ENCODE results near the gene FOXO6. TPM values are rescaled to one million over a fixed set of nuclear protein-coding genes. Genes with fewer than 3 reads are reported as not detected.

FOXO6 gene
- total RNA-seq, 1 experiment from 2014 or later: 6.1 TPM

GRCh38 chr1:41381692-41382479 is 20.7 kb downstream of the FOXO6 start:
- intact Hi-C loops (cut with micrococcal nuclease; ENCODE audit: unreplicated experiment): no loop called here

GRCh38 chr1:41382480-41383090 is 21.4 kb downstream of the FOXO6 start:
- DNase-seq (ENCODE audit: low spot score): no peak
- no TSS peak for BruUV-seq (replicated peaks)
- Histone ChIP-seq H3K4me3 (ENCODE audit: low read depth, low read length, poor library complexity, severe bottlenecking) (peak overlapping the region; percentile 52), H3K36me3 (ENCODE audit: insufficient read depth, low read length, poor library complexity, severe bottlenecking) (no peaks in the 10 kb centered on the region), H3K27ac (ENCODE audit: low read depth, low read length, poor library complexity, severe bottlenecking) (peak overlapping the region; percentile 67), H3K4me1 (ENCODE audit: insufficient read depth, low read length, poor library complexity, severe bottlenecking) (peaks cover 60% of the 10 kb centered on the region), H3K9me3 (ENCODE audit: low read depth, low read length, poor library complexity, severe bottlenecking) (no peaks in the 10 kb centered on the region), H3K27me3 (replicated peaks; ENCODE audit: insufficient read depth, low read depth, low read length, poor library complexity) (no peaks in the 10 kb centered on the region)
- CTCF ChIA-PET: no interaction called here
- POLR2A ChIA-PET (ENCODE audit: low non-redundant PET): no interaction called here
- TF ChIP-seq EZH2 (IDR thresholded peaks at IDR 0.05; ENCODE audit: borderline replicate concordance, low read depth, low read length, poor library complexity, severe bottlenecking) (no peak), CTCF (conservative IDR thresholded peaks at IDR 0.05; ENCODE audit: low read depth, low read length) (no peak)
- intact Hi-C loops (cut with micrococcal nuclease; ENCODE audit: unreplicated experiment): no loop called here

More at GRCh38 chr1:41381692-41382479, 20.7 kb downstream of the FOXO6 start:
- POLR2A ChIA-PET (ENCODE audit: low non-redundant PET): interaction anchor here (0.6 kb wide), 1 partner anchor 13 kb away, joined by 3 read pairs; no protein-coding TSS in a partner anchor
- CTCF ChIA-PET: no interaction called here
- Histone ChIP-seq H3K27ac (ENCODE audit: low read depth, low read length, poor library complexity, severe bottlenecking) (peak overlapping the region; percentile 67), H3K4me1 (ENCODE audit: insufficient read depth, low read length, poor library complexity, severe bottlenecking) (peaks cover 55% of the 10 kb centered on the region), H3K9me3 (ENCODE audit: low read depth, low read length, poor library complexity, severe bottlenecking) (no peaks in the 10 kb centered on the region), H3K4me3 (ENCODE audit: low read depth, low read length, poor library complexity, severe bottlenecking) (peak overlapping the region; percentile 52), H3K36me3 (ENCODE audit: insufficient read depth, low read length, poor library complexity, severe bottlenecking) (no peaks in the 10 kb centered on the region), H3K27me3 (replicated peaks; ENCODE audit: insufficient read depth, low read depth, low read length, poor library complexity) (no peaks in the 10 kb centered on the region)
- peak; percentile 63 for DNase-seq (ENCODE audit: low spot score)
- BruUV-seq (replicated peaks): no TSS peak
- TF ChIP-seq EZH2 (IDR thresholded peaks at IDR 0.05; ENCODE audit: borderline replicate concordance, low read depth, low read length, poor library complexity, severe bottlenecking): no peak
- no peak for TF ChIP-seq CTCF (conservative IDR thresholded peaks at IDR 0.05; ENCODE audit: low read depth, low read length)

GRCh38 chr1:41383094-41383852 is 22.0 kb downstream of the FOXO6 start:
- H3K9me3 ChIP-seq (ENCODE audit: low read depth, low read length, poor library complexity, severe bottlenecking): no peaks in the 10 kb centered on the region
- no peaks in the 10 kb centered on the region for H3K36me3 ChIP-seq (ENCODE audit: insufficient read depth, low read length, poor library complexity, severe bottlenecking)
- peak overlapping the region; percentile 52 for H3K4me3 ChIP-seq (ENCODE audit: low read depth, low read length, poor library complexity, severe bottlenecking)
- TF ChIP-seq EZH2 (IDR thresholded peaks at IDR 0.05; ENCODE audit: borderline replicate concordance, low read depth, low read length, poor library complexity, severe bottlenecking) (no peak), CTCF (conservative IDR thresholded peaks at IDR 0.05; ENCODE audit: low read depth, low read length) (no peak)
- POLR2A ChIA-PET (ENCODE audit: low non-redundant PET): no interaction called here
- DNase-seq (ENCODE audit: low spot score): no peak
- peaks cover 65% of the 10 kb centered on the region for H3K4me1 ChIP-seq (ENCODE audit: insufficient read depth, low read length, poor library complexity, severe bottlenecking)
- intact Hi-C loops (cut with micrococcal nuclease; ENCODE audit: unreplicated experiment): no loop called here
- no peaks in the 10 kb centered on the region for H3K27me3 ChIP-seq (replicated peaks; ENCODE audit: insufficient read depth, low read depth, low read length, poor library complexity)
- no peak overlapping the region for H3K27ac ChIP-seq (ENCODE audit: low read depth, low read length, poor library complexity, severe bottlenecking)
- no TSS peak for BruUV-seq (replicated peaks)
- CTCF ChIA-PET: no interaction called here
